Psoas muscle (tissue), 8 donors: ENCODE data around the gene ABLIM2. TPM values are rescaled to one million over a fixed set of nuclear protein-coding genes. Genes with fewer than 3 reads are reported as not detected.

Source experiments
- ATAC-seq, 4 donors: fragments of 200-7000 bp; cut with Tn5 transposase; one replicate each; pipeline ENCODE4 v1.9.1; 2020; ENCODE audit warnings: moderate library complexity in 3 of 4, mild to moderate bottlenecking in 2 of 4
- DNase-seq, 2 donors: peaks; one replicate each; pipeline ENCODE4 v3.0.0-alpha.2; 2020
- H3K27ac ChIP-seq: fragments of 200-600 bp; one replicate; pipeline ENCODE4 v1.8.0; 2022
- H3K27me3 ChIP-seq, 3 donors: fragments of 200-600 bp in 1 of 3; one replicate each; pipeline versions ENCODE4 v1.6.1 to v1.8.0; 2013 to 2022; ENCODE audit warnings: low read length in 2 of 3, mild to moderate bottlenecking in 2 of 3, moderate library complexity in 1 of 3; ENCODE audit not compliant: insufficient read depth in 3 of 3
- H3K36me3 ChIP-seq, 2 donors: fragments of 200-600 bp in 1 of 2; one replicate each; pipeline versions ENCODE4 v1.6.1 to v1.8.0; 2013 to 2022; ENCODE audit warnings: low read depth in 1 of 2, mild to moderate bottlenecking in 1 of 2, moderate library complexity in 1 of 2; ENCODE audit not compliant: insufficient read depth in 1 of 2
- H3K4me1 ChIP-seq: fragments of 200-600 bp; one replicate; pipeline ENCODE4 v1.8.0; 2022
- H3K4me3 ChIP-seq: fragments of 200-600 bp; one replicate; pipeline ENCODE4 v1.8.0; 2022; ENCODE audit warnings: mild to moderate bottlenecking
- H3K9me3 ChIP-seq: fragments of 200-600 bp; one replicate; pipeline ENCODE4 v1.8.0; 2022
- CTCF ChIP-seq: fragments of 200-600 bp; IDR thresholded peaks from one replicate; pipeline ENCODE4 v1.8.0; 2022; ENCODE audit warnings: antibody characterized with exemption
- WGBS, 3 donors: extraction: QIAGEN DNeasy Blood & Tissue Kit; methylation state at CpG; one replicate each; pipeline versions ENCODE4 v1.1.6 to v1.1.7; 2013; 5-methylcytosine and 5-hydroxymethylcytosine counted together
- intact Hi-C, 2 donors: fragments of 100-400 bp; cut with DNase I; formaldehyde crosslinking; loops; one replicate each; pipeline versions ENCODE4 v1.11.0 to v1.14.2; 2022
- polyA plus RNA-seq, 3 donors: library from polyadenylated mRNA; stranded (reverse); fragments of 200-250 nt; gene quantifications; one replicate each; pipeline ENCODE4 v1.2.3, GENCODE V29; 2013
- total RNA-seq, 4 donors: library from RNA; stranded (reverse); fragmentation: NEBNext Ultra II Directional in 2 of 4; extraction: Animal tissue kit (Norgen Biotek cat#: 25700) in 2 of 4; gene quantifications; one replicate each; pipeline versions ENCODE4 v1.2.1 to v1.2.4, GENCODE V29; 2021 to 2023
- donor health status: healthy with polysubstance abuse.
- donor health status: DM: no; HTN: no; CAD: no; lungs with moderate emphysema.
- donor health status: Bipolar disorder and iron deficiency.
- donor health status: healthy.
- donor health status: DM: yes; HTN: yes; CAD: no.
- donor health status: DM: no; HTN: no; CAD: no.
- donor health status: DM: no; HTN: no; CAD: no.
- donor health status: DM: yes; HTN: yes; CAD: no.

Gene ABLIM2
- total and polyA plus RNA-seq, 7 donors: 82.2 to 956 (median 292) TPM

- peak overlapping the region; percentile 65 for H3K27ac ChIP-seq
- peak overlapping the region; percentile 63 for H3K4me3 ChIP-seq
- no peak for DNase-seq
- no peaks in the 10 kb centered on the region for H3K27me3 ChIP-seq
- H3K9me3 ChIP-seq: no peaks in the 10 kb centered on the region
- H3K36me3 ChIP-seq: no peaks in the 10 kb centered on the region
- TF ChIP-seq CTCF: no peak
- peaks cover 5% of the 10 kb centered on the region for H3K4me1 ChIP-seq
- no peak for ATAC-seq
- WGBS, 3 donors: 74 to 76% (median 74%) methylated on average over 17 of the region's 17 CpGs
- intact Hi-C loops: no loop called here
These were observed 39.7 kb upstream of the ABLIM2 start for GRCh38 chr4:8198206-8198905.

DNA sequence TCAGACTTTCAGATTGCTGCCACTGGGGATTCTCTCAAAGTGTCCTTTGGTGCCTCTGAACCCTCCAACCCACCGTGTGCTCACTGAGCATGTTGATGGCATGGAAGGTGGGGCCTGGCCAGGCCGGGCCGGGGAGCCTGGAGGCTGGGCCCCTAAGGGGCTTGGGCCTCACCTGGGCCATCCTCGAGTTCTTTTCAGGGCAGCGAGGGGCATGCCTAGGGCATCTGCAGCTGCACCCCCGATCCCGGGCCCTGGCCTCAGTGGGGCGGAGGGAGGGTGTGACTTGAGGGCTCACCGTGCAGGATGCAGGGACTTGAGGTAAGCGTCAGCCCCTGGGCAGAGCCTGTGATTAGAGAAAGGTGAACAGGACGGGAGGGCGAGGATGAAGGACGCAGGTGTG, 38.9 kb upstream of the ABLIM2 start:
- Histone ChIP-seq H3K27ac (no peak overlapping the region), H3K9me3 (no peaks in the 10 kb centered on the region), H3K4me3 (no peak overlapping the region), H3K36me3 (no peaks in the 10 kb centered on the region), H3K27me3 (no peaks in the 10 kb centered on the region), H3K4me1 (peaks cover 5% of the 10 kb centered on the region)
- 87 to 91% (median 87%) methylated on average over 13 of the region's 13 CpGs for WGBS, 3 donors
- TF ChIP-seq CTCF: no peak
- intact Hi-C loops: no loop called here
- DNase-seq: no peak
- ATAC-seq: no peak

- no peak for DNase-seq
These were observed 37.3 kb upstream of the ABLIM2 start for GRCh38 chr4:8195841-8196458.

DNA sequence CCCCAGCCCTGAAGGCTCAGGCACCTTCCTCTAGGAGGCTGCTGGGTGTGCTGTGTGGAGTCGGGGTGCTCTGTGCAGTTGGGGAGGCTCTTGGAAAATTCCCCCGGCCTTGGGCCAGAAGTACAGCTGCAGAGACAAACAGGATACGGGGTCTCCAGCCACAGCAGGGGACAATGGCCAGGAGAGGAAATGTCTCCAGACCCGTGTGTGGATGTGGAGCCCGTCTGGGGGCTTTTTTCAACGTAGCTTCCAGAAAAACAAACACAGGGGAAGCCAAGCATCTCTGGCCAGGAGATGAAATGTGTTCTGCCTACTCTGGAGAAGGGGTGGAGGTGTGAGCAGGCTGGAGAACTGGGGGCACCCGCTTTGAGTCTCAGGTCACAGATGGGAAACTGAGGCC, 36.8 kb upstream of the ABLIM2 start:
- Histone ChIP-seq H3K4me1 (peaks cover 17% of the 10 kb centered on the region), H3K27me3 (no peaks in the 10 kb centered on the region), H3K9me3 (no peaks in the 10 kb centered on the region), H3K36me3 (no peaks in the 10 kb centered on the region), H3K27ac (no peak overlapping the region), H3K4me3 (no peak overlapping the region)
- intact Hi-C loops: no loop called here
- ATAC-seq: no peak
- no peak for TF ChIP-seq CTCF
- WGBS, 3 donors: 63 to 68% (median 68%) methylated on average over 7 of the region's 7 CpGs
- DNase-seq: no peak

More at GRCh38 chr4:8195841-8196458, 37.3 kb upstream of the ABLIM2 start:
- intact Hi-C loops: no loop called here
- no peak overlapping the region for H3K4me3 ChIP-seq
- no peak overlapping the region for H3K27ac ChIP-seq
- H3K9me3 ChIP-seq: no peaks in the 10 kb centered on the region
- peaks cover 12% of the 10 kb centered on the region for H3K4me1 ChIP-seq
- no peaks in the 10 kb centered on the region for H3K27me3 ChIP-seq
- WGBS, 3 donors: 61 to 74% (median 65%) methylated on average over 20 of the region's 20 CpGs
- H3K36me3 ChIP-seq: no peaks in the 10 kb centered on the region
- no peak for TF ChIP-seq CTCF
- ATAC-seq: peak in 3 of 4 donors; percentile 24 to 36 (median 25)
